Fibroblast of skin of right quadriceps (primary cell): ENCODE measurements around the gene POLR3GL.
"Not testable (repeated sequence)": the region's sequence is repeated elsewhere in the genome, so short reads cannot be mapped to it uniquely, and the experiment has no call there.

Experiments
- DNase-seq: peaks from one replicate; pipeline ENCODE4 v3.0.0-alpha.2; 2013

The POLR3GL gene

DNA sequence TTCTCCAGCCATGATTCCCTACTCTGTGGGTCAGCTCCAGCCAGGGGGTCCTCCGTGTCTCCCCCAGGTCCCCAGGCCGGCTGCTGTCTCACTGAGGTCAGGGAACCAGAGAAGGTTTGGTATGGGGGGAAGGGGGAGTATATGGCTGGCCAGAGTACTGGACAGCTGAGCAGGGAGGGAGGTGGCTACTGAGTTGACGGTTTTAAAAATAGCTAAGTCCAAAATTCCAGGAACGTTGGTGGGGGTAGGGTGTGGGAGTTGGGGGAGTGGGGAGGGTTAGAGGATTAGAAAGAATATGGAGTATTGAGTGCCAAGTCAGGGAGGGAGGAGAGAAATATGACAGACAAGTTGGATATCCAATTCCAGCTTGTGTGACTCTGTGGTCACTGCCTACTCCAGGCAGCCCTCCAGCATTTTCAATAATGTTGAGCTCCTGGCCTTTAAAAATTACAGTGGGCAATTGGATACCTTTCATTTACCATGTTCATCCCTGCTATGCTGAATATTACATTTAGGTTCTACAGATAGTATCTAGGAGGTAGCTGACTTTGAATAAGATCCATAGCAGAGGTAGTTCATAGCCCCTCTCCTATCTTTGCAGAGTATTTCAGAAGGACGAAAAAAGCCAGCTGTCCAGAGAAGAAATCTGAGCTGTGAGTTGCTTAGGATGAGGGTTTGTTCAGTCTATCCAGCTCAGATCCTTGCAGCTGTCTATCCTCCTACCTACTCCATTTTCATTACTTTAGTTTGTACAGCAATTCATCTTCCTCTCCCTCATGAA, 57.3 kb downstream of the POLR3GL start, which contains the start of gene HJV:
Gene HJV (minus strand): TSS at position 114 of the 781 bp plus-strand sequence. CDS start 1,504 bp downstream, outside the sequence.
- no peak for DNase-seq

DNA sequence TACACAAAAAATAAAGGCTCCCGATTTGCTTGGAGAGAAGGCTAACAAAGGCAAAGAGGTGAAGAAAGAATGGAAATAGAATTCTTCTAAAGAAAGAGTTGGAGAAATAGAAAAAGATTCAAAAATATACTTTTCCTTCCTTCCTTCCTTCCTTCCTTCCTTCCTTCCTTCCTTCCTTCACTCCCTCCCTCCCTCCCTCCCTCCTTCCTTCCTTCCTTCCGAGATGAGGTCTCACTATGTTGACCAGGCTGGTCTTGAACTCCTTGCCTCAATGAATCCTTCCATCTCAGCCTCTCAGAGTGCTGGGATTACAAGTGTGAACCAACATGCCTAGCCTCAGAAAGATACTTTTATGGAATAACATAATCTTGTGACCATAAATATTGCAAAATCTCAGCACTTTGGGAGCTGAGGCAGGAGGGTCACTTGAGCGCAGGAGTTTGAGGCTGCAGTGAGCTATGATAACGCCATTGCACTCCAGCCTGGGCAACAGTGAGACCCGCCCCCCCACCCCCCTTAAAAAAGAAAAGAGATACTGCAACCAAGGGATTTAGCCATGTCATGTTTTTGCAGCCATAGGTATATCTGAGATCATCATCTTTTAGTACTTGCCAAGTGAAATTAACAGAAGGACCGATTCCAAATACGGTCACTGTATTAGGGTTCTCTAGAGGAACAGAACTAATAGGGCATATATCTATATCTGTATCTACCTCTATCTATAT, 58.1 kb downstream of the POLR3GL start:
- DNase-seq: no peak

DNA sequence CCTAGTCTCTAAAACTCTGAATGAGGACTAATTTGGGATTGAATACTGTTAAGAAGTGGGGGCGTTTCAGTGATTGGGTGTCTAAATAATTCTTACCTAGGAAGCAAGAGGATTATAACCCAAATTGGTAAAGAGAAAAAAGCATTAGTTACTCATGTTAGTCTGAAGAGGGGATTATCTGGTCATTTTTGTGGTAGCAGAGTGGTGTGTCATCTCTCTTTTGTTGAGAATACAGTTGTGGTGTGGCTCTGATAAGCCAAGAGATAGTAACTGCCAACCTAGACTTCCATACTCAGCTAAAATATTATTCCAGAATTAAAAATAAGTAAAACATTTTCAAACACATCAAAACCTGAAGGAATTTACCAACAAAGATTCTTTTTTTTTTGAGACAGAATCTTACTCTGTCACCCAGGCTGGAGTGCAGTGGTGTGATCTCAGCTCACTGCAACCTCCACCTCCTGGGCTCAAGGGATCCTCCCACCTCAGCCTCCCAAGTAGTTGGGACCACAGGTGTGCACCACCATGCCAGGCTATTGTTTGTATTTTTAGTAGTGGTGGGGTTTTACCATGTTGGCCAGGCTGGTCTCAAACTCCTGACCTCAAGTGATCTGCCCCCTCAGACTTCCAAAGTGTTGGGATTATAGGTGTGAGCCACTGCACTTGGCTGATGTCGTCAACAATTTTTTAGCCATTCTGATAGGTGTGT, 61.5 kb downstream of the POLR3GL start:
- not testable (repeated sequence) for DNase-seq

DNA sequence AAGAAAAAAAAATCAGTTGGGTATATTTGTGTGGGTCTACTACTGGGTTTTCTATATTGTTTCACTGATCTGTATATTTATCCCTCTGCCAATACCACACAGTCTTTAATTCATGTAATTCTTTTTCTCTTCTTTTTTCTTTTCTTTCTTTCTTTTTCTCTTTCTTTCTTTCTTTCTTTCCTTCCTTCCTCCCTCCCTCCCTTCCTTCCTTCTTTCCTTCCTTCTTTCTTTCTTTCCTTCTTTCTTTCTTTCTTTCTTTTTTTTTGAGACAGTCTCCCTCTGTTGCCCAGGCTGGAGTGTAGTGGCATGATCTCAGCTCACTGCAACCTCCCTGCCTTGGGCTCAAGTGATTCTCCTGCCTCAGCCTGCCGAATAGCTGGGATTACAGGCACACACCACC, 62.2 kb downstream of the POLR3GL start:
- not testable (repeated sequence) for DNase-seq
